ENCODE results near the gene USP2. TPM values are rescaled to one million over a fixed set of nuclear protein-coding genes. Genes with fewer than 3 reads are reported as not detected.

USP2 gene
- total and polyA plus RNA-seq, 7 experiments from 2014 or later: 0.07 to 1.1 (median 0.43) TPM

DNA sequence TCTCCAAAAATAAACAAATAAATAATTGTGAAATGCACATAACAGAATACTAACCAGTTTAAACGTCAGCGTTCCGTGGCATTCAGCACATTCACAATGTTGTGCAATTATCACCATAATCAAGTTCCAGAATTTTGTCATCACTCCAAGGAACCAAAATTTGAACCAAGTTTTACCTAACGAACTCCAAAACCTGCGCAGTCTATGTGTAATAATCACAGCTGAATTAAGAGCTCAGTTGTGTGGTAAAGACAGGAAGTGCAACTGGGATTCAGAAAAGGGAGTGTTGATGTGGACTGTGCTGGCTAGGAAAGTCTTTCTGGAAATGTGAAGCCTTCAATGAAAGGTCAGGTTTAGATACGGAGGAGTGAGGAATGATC lies 59.1 kb downstream of the USP2 start:
- ChIA-PET CTCF (interaction anchor here (0.6 to 4.3 kb wide), 14 partner anchors 8 to 255 kb away, joined by 3 to 42 read pairs (median 7); partner anchors contain the start of genes CBL and VPS11), POLR2A (interaction anchor here (0.5 to 2.2 kb wide), 5 partner anchors 17 to 231 kb away, joined by 3 to 19 read pairs (median 4); no protein-coding TSS in a partner anchor)
- ATAC-seq: no peak
- Histone ChIP-seq H3K36me3 (ENCODE audit: control insufficient read depth in 2 of 3, insufficient read depth in 3 of 3, low read length in 3 of 3) (no peaks in the 10 kb centered on the region), H3K4me3 (ENCODE audit: low read length) (no peak overlapping the region), H3K4me1 (ENCODE audit: control insufficient read depth in 2 of 2, insufficient read depth in 2 of 2, low read length in 2 of 2) (no peaks in the 10 kb centered on the region), H3K27me3 (ENCODE audit: control insufficient read depth in 2 of 2, insufficient read depth in 2 of 2, low read length in 2 of 2) (no peaks in the 10 kb centered on the region), H3K9me3 (ENCODE audit: control insufficient read depth in 2 of 3, low read length in 3 of 3) (no peaks in the 10 kb centered on the region), H3K27ac (ENCODE audit: low read depth, low read length) (no peak overlapping the region)
- intact Hi-C loops (cut with micrococcal nuclease): loop anchor here in 1 of 2 donors (2.0 to 5.0 kb wide), 3 partner anchors 126 to 305 kb away; partner anchors contain the start of genes HYOU1, RPS25 and TRAPPC4
- peaks cover 5 to 27% (median 12%) of the 10 kb centered on the region in 5 donors for H3K27me3 Mint-ChIP-seq
- peaks cover 11 to 34% (median 26%) of the 10 kb centered on the region in 7 donors for H3K4me1 Mint-ChIP-seq
- H3K36me3 Mint-ChIP-seq: no peaks in the 10 kb centered on the region
- no peak for DNase-seq
- H3K27ac Mint-ChIP-seq: peak overlapping the region in 1 of 9 donors; percentile 14
- peak overlapping the region in 8 of 10 donors; percentile 1 to 89 (median 14) for H3K4me3 Mint-ChIP-seq
- H3K9me3 Mint-ChIP-seq: no peaks in the 10 kb centered on the region

- H3K27me3 ChIP-seq (ENCODE audit: control insufficient read depth in 2 of 2, insufficient read depth in 2 of 2, low read length in 2 of 2): peaks cover 0 to 2% of the 10 kb centered on the region in 2 donors
- Mint-ChIP-seq H3K27ac (peak overlapping the region in 8 of 9 donors; percentile 32 to 88 (median 83)), H3K36me3 (no peaks in the 10 kb centered on the region), H3K4me3 (peak overlapping the region; percentile 76 to 89 (median 84)), H3K9me3 (no peaks in the 10 kb centered on the region), H3K27me3 (peaks cover 5 to 35% (median 12%) of the 10 kb centered on the region in 5 donors), H3K4me1 (peaks cover 11 to 36% (median 27%) of the 10 kb centered on the region in 7 donors)
- H3K9me3 ChIP-seq (ENCODE audit: control insufficient read depth in 2 of 3, low read length in 3 of 3): no peaks in the 10 kb centered on the region
- CTCF ChIA-PET: interaction anchor here (0.6 to 4.3 kb wide), 12 partner anchors 12 to 476 kb away, joined by 3 to 42 read pairs (median 6); partner anchors contain the start of genes CBL and VPS11
- POLR2A ChIA-PET: interaction anchor here (0.5 to 2.2 kb wide), 10 partner anchors 12 to 218 kb away, joined by 3 to 19 read pairs (median 4); partner anchors contain the start of gene RNF26
- peak overlapping the region; percentile 82 for H3K4me3 ChIP-seq (ENCODE audit: low read length)
- DNase-seq: peak; percentile 35 to 69 (median 55)
- peaks cover 2 to 7% of the 10 kb centered on the region in 2 donors for H3K4me1 ChIP-seq (ENCODE audit: control insufficient read depth in 2 of 2, insufficient read depth in 2 of 2, low read length in 2 of 2)
- intact Hi-C loops (cut with micrococcal nuclease): loop anchor here (1.0 to 5.0 kb wide), 10 partner anchors 13 to 304 kb away; partner anchors contain the start of genes CBL (in 2 of the 2), RNF26 (in 2 of the 2), HINFP (in 1 of the 2) and NLRX1 (in 1 of the 2)
- peak; percentile 74 for ATAC-seq
- H3K27ac ChIP-seq (ENCODE audit: low read depth, low read length): peak overlapping the region; percentile 70
- no peaks in the 10 kb centered on the region for H3K36me3 ChIP-seq (ENCODE audit: control insufficient read depth in 2 of 3, insufficient read depth in 3 of 3, low read length in 3 of 3)
These were observed 60.5 kb downstream of the USP2 start for GRCh38 chr11:119320776-119321524.

DNA sequence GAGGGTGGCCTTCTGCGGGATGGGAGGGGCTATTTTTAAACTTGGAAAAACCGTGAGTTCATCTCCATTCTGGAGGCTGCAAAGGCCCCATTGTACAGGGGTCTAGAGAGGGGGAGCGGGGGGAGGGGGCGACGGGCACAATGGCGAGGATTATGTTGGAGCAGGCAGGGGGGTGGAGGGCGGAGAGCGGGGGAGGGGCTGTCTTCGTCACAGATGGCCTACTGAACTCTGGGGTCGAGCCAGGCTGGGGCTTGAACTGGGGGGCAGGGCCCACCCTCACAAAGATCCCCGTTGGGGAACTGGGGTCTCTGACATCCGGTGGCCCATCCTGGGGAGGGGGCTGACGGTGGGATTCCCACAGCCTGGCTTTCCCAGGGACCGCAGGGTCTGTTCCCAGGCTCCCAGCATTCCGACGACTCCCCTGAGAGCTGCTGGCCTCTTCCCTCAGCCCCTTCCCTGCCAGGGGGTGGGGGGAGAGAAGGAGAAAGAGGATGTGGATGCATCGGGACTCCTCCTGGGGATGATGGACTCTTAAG lies 61.2 kb downstream of the USP2 start:
- Histone ChIP-seq H3K4me1 (ENCODE audit: control insufficient read depth in 2 of 2, insufficient read depth in 2 of 2, low read length in 2 of 2) (peaks cover 9 to 14% of the 10 kb centered on the region in 2 donors), H3K27ac (ENCODE audit: low read depth, low read length) (peak overlapping the region; percentile 70), H3K27me3 (ENCODE audit: control insufficient read depth in 2 of 2, insufficient read depth in 2 of 2, low read length in 2 of 2) (peaks cover 0 to 6% of the 10 kb centered on the region in 2 donors), H3K36me3 (ENCODE audit: control insufficient read depth in 2 of 3, insufficient read depth in 3 of 3, low read length in 3 of 3) (no peaks in the 10 kb centered on the region), H3K4me3 (ENCODE audit: low read length) (peak overlapping the region; percentile 82), H3K9me3 (ENCODE audit: control insufficient read depth in 2 of 3, low read length in 3 of 3) (no peaks in the 10 kb centered on the region)
- ChIA-PET POLR2A (interaction anchor here (0.5 to 2.2 kb wide), 6 partner anchors 14 to 218 kb away, joined by 3 to 19 read pairs (median 3); no protein-coding TSS in a partner anchor), CTCF (interaction anchor here (1.3 to 4.3 kb wide), 5 partner anchors 12 to 115 kb away, joined by 5 to 42 read pairs (median 15); partner anchors contain the start of gene CBL)
- Mint-ChIP-seq H3K36me3 (no peaks in the 10 kb centered on the region), H3K27ac (peak overlapping the region in 2 of 9 donors; percentile 60 to 90), H3K4me3 (peak overlapping the region in 9 of 10 donors; percentile 31 to 81 (median 67)), H3K4me1 (peaks cover 11 to 42% (median 32%) of the 10 kb centered on the region in 7 donors), H3K27me3 (peaks cover 5 to 41% (median 16%) of the 10 kb centered on the region in 5 donors), H3K9me3 (no peaks in the 10 kb centered on the region)
- no peak for DNase-seq
- intact Hi-C loops (cut with micrococcal nuclease): loop anchor here (2.0 to 5.0 kb wide), 4 partner anchors 36 to 303 kb away; partner anchors contain the start of genes HINFP (in 1 of the 2), NLRX1 (in 1 of the 2), RPS25 (in 1 of the 2) and TRAPPC4 (in 1 of the 2)
- no peak for ATAC-seq

GRCh38 chr11:119319700-119320239 lies 61.7 kb downstream of the USP2 start:
- no peak for DNase-seq
- intact Hi-C loops (cut with micrococcal nuclease): loop anchor here (2.0 to 5.0 kb wide), 4 partner anchors 35 to 302 kb away; partner anchors contain the start of genes HINFP (in 1 of the 2), NLRX1 (in 1 of the 2), RPS25 (in 1 of the 2) and TRAPPC4 (in 1 of the 2)
- no peak for ATAC-seq
- Histone ChIP-seq H3K27me3 (ENCODE audit: control insufficient read depth in 2 of 2, insufficient read depth in 2 of 2, low read length in 2 of 2) (peaks cover 0 to 6% of the 10 kb centered on the region in 2 donors), H3K4me1 (ENCODE audit: control insufficient read depth in 2 of 2, insufficient read depth in 2 of 2, low read length in 2 of 2) (peaks cover 10 to 19% of the 10 kb centered on the region in 2 donors), H3K9me3 (ENCODE audit: control insufficient read depth in 2 of 3, low read length in 3 of 3) (no peaks in the 10 kb centered on the region), H3K27ac (ENCODE audit: low read depth, low read length) (no peak overlapping the region), H3K36me3 (ENCODE audit: control insufficient read depth in 2 of 3, insufficient read depth in 3 of 3, low read length in 3 of 3) (no peaks in the 10 kb centered on the region), H3K4me3 (ENCODE audit: low read length) (no peak overlapping the region)
- Mint-ChIP-seq H3K27ac (peak overlapping the region in 7 of 9 donors; percentile 60 to 90 (median 78)), H3K4me1 (peaks cover 11 to 45% (median 35%) of the 10 kb centered on the region in 7 donors), H3K27me3 (peaks cover 5 to 44% (median 18%) of the 10 kb centered on the region in 5 donors), H3K9me3 (no peaks in the 10 kb centered on the region), H3K4me3 (peak overlapping the region; percentile 31 to 81 (median 70)), H3K36me3 (no peaks in the 10 kb centered on the region)
- CTCF ChIA-PET: no interaction called here
- POLR2A ChIA-PET: interaction anchor here (1.1 kb wide), 1 partner anchor 14 kb away, joined by 3 read pairs; no protein-coding TSS in a partner anchor

DNA sequence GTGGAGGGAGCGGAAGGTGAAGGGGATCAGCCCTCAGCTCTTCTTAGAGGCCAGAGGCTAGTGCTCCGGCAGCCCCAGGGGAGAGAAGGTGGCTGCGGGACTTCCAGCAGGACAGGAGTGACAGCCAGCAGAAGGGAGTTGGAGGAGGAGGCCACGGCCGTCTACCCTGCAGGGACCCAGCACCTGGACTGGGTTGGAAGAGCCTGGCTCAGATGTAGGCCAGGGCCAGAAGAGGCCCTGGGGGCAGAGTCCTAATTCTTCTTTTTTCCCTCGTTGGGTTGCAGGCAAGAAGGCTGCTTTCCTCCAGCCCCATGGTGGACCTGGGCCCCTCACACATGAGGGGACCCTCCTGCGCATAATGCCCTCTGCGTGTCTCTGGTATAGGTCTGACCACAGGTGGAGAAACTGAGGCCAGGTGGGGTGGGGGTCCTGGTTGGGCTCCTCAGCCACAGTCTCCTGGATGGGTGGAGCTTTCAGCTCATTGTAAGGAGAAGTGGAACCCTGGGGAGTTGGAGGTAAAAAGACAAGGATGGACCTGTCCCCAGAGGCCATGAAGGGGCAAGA lies 62.3 kb downstream of the USP2 start:
- H3K27ac Mint-ChIP-seq: peak overlapping the region in 5 of 9 donors; percentile 9 to 89 (median 67)
- no peaks in the 10 kb centered on the region for H3K9me3 Mint-ChIP-seq
- no peaks in the 10 kb centered on the region for H3K36me3 Mint-ChIP-seq
- ATAC-seq (no peak), DNase-seq (no peak)
- Histone ChIP-seq H3K36me3 (ENCODE audit: control insufficient read depth in 2 of 3, insufficient read depth in 3 of 3, low read length in 3 of 3) (no peaks in the 10 kb centered on the region), H3K27ac (ENCODE audit: low read depth, low read length) (no peak overlapping the region), H3K27me3 (ENCODE audit: control insufficient read depth in 2 of 2, insufficient read depth in 2 of 2, low read length in 2 of 2) (peaks cover 0 to 6% of the 10 kb centered on the region in 2 donors), H3K9me3 (ENCODE audit: control insufficient read depth in 2 of 3, low read length in 3 of 3) (no peaks in the 10 kb centered on the region), H3K4me1 (ENCODE audit: control insufficient read depth in 2 of 2, insufficient read depth in 2 of 2, low read length in 2 of 2) (peaks cover 10 to 21% of the 10 kb centered on the region in 2 donors), H3K4me3 (ENCODE audit: low read length) (no peak overlapping the region)
- ChIA-PET CTCF (no interaction called here), POLR2A (interaction anchor here (0.9 to 1.1 kb wide), 2 partner anchors 13 to 16 kb away, joined by 3 read pairs; no protein-coding TSS in a partner anchor)
- H3K27me3 Mint-ChIP-seq: peaks cover 5 to 44% (median 18%) of the 10 kb centered on the region in 5 donors
- peak overlapping the region in 9 of 10 donors; percentile 10 to 81 (median 67) for H3K4me3 Mint-ChIP-seq
- intact Hi-C loops (cut with micrococcal nuclease): no loop called here
- H3K4me1 Mint-ChIP-seq: peaks cover 11 to 46% (median 37%) of the 10 kb centered on the region in 7 donors
